Activated gamma-delta T cell treated with anti-CD3 and anti-CD28 coated beads, Interleukin-2, amount 50 U/mL, for 16 hours (primary cell): ENCODE measurements around the gene RICTOR.
"Not testable (repeated sequence)": the region's sequence is repeated elsewhere in the genome, so short reads cannot be mapped to it uniquely, and the experiment has no call there.

Source experiments
- DNase-seq: peaks from one replicate; pipeline ENCODE4 v3.0.0-alpha.2; 2020; ENCODE audit warnings: low read depth

The RICTOR gene

DNA sequence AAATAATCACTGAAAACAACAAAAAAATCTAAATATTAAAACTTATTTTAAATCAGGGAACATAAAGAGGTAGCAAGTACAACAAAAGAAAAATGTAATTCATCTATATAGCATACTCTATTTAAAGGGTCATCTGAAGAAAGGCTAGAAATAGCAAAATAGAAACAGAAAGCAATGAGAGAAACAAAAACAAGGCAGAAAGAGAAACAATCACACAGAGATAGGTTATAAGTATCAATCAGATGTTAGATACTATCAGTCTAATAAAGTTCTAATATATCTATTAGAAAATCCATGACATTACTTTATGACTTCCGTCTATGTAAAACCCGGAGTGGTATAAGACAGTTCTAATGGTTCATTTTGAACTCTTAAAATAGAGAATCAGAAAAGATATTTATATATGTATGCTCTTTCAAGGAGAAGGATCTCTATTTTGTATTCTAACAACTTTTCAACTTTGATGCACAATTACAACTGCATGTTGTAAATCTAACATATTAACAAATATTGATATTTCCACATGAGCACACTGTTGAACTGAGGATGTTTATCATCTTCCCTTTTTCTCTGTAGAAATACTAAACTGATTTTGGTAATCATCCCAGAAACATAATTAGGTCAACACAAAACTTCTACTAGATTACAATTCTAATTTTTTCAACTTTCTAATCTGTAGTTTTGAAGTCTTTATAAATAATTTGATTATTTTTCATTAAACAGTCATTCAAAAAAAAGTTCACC, 15.8 kb downstream of the RICTOR start:
- DNase-seq, result no peak

DNA sequence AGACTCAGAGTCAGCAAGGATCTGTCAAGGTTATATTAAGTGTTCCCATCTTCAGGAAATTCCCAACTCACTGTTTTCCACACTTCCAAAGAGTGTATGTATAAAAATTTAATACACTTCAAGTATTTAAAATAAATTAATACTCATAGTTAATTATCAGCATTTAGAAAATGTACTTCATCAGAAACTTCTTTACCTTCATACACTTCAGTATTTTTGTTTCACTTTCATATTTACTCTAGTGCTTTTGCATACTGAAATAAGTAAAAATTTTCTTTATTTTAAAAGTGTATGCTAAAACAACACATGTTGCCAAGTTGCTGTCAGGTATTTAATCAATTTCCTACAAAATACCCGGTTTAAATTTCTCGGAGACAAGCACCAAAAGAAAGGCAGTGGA, 16.5 kb downstream of the RICTOR start:
- DNase-seq, result no peak

GRCh38 chr5:39055768-39056398, 18.3 kb downstream of the RICTOR start:
- DNase-seq, result no peak

GRCh38 chr5:39055027-39055767, 19.0 kb downstream of the RICTOR start:
- DNase-seq, result no peak

- no peak for DNase-seq
Measured at GRCh38 chr5:39053189-39053588, 21.0 kb downstream of the RICTOR start.

GRCh38 chr5:39052141-39052540, 22.1 kb downstream of the RICTOR start:
- DNase-seq, result no peak

- no peak for DNase-seq
Measured at GRCh38 chr5:39049315-39049714, 24.9 kb downstream of the RICTOR start.

DNA sequence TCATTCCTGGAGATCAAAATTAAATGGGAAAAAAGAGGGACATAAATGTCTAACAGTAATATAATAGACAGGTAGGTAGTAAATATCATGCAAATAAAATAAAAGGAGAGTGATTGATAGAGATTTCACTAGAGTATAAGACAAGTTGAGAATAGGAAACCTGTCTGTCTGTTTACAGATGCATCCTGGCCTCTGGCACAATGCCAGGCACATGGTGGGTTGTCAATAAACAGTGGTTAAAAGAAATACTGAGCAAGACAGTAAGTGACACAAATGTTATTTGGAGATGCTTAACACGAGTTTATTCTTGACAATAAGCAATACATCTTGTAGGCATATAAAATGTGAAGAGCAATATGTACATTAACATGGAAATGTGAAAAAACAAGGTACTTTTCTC, 33.3 kb downstream of the RICTOR start:
- no peak for DNase-seq

DNA sequence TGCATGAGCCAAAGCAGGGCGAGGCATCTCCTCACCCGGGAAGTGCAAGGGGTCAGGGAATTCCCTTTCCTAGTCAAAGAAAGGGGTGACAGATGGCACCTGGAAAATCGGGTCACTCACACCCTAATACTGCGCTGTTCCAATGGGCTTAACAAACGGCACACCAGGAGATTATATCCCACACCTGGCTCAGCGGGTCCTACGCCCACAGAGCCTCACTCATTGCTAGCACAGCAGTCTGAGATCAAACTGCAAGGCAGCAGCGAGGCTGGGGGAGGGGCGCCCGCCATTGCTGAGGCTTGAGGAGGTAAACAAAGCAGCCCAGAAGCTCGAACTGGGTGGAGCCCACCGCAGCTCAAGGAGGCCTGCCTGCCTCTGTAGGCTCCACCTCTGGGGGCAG, 39.7 kb downstream of the RICTOR start:
- DNase-seq, result not testable (repeated sequence)

GRCh38 chr5:39031041-39031440, 43.2 kb downstream of the RICTOR start:
- no peak for DNase-seq

DNA sequence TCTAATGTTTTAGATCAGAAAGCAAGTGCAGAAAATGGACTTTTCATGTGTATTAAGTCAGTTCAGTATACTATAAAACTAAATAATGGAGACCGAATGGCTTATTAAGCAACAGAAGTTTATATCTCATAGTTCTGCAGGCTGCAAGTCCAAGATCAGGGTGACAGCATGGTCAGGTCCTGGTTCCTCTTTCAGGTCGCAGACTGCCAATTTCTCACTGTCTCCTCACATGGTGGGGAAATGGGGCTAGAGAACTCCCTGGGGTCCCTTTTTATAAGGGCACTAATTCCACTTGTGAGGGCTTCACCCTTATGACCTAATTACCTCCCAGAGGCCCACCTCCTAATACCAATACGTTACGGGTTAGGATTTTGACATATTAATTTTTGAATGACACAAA, 48.7 kb downstream of the RICTOR start:
- no peak for DNase-seq

- DNase-seq, result no peak
Measured at GRCh38 chr5:39024884-39025283, 49.3 kb downstream of the RICTOR start.

- no peak for DNase-seq
Measured at GRCh38 chr5:39024005-39024404, 50.2 kb downstream of the RICTOR start.

GRCh38 chr5:39023121-39023520, 51.1 kb downstream of the RICTOR start:
- DNase-seq, result no peak

GRCh38 chr5:39022151-39022550, 52.0 kb downstream of the RICTOR start:
- no peak for DNase-seq

DNA sequence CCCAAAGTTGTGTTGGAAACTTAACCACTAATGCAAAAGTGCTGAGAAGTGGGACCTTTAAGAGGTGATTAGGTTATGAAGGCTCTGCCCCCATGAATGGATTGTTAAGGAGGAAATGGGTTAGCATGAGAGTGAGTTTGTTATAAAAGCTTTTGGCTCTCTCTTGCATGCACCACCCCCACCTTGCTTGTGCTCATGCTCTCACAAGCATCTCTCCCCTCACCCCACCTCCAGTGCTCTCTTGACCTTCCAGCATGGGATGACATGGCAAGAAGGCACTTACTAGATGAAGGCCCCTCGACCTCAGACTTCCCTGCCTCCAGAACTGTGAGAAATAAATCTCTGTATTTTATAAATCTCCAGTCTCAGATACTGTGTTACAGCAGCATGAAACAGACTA, 52.8 kb downstream of the RICTOR start:
- DNase-seq, result no peak

DNA sequence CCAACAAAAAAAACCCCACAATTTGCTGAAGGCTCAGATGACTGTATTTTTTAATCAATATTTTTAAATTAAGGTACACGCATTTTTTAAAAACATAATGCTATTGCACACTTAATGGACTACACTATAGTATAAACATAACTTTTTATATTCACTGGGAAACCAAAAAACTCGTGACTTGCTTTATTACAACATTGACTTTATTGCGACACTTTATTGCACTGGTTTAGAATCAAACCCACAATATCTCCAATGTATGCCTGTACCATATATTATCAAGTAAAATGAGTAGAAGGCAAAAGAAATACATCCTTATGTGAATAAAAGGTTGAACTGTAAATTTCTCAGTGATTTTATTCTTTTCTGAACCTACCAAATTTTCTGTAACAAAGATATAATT, 53.7 kb downstream of the RICTOR start:
- DNase-seq, result no peak

DNA sequence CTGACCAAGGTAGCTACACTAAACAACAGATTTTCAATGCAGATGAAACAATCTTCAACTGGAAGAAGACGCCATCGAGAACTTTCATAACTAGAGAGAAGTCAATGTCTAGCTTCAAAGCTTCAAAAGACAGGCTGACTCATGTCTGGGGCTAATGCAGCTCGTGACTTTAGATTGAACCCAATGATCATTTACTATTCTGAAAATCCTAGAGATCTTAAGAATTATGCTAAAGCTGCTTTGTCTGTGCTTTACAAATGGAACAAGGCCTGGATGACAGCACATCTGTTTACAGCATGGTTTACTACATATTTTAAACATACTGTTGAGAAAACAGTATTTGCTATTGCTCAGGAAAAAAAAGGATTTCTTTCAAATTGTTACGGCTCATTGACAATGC, 54.9 kb downstream of the RICTOR start:
- DNase-seq, result no peak

DNA sequence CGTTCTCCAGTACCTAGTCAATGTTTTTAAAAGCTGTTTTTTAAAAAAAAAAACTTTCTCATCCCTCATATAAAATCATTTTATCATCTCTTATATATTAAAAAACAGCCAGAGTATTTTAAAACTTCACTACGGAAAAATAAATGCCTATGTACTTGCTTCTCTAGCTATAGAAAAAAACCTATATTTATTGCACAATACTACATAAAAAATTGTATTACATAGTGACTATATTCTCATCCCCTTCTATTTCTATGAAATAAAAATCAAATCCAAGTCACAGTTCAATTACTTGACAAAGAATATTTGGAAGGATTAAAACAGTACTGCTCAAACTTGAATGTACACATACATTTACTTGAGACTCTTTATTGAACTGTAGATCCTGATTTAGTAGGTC, 56.7 kb downstream of the RICTOR start:
- DNase-seq, result no peak

GRCh38 chr5:39016587-39017275, 57.5 kb downstream of the RICTOR start:
- DNase-seq, result no peak

GRCh38 chr5:39015743-39016586, 58.2 kb downstream of the RICTOR start:
- no peak for DNase-seq

- no peak for DNase-seq
Measured at GRCh38 chr5:39014561-39014960, 59.6 kb downstream of the RICTOR start.
